Measurements from ENCODE around the gene TSR3. TPM values are rescaled to one million over a fixed set of nuclear protein-coding genes. Genes with fewer than 3 reads are reported as not detected.
A peak's percentile ranks its signal among the peaks of the same experiment; 100 is the strongest.

The TSR3 gene
- total and polyA plus RNA-seq, 2 of the 13 experiments (the other 11 are each of a cell fraction or from before 2014, with no cell fraction given), result 24.2 to 51.0 TPM

GRCh38 chr16:1308977-1309885 lies 42.4 kb downstream of the TSR3 start, which contains the start of gene UBE2I (continued):
- no peak for TF ChIP-seq NCOA5 (CRISPR knock-in tag; IDR thresholded peaks at IDR 0.05)
- TF ChIP-seq ZBED4 (CRISPR knock-in tag; IDR thresholded peaks at IDR 0.05; ENCODE audit: borderline replicate concordance), result no peak
- peak; percentile 59 for TF ChIP-seq ATF2 (CRISPR knock-in tag; IDR thresholded peaks at IDR 0.05)
- no peak for TF ChIP-seq HMG20A (CRISPR knock-in tag; IDR thresholded peaks at IDR 0.05; ENCODE audit: borderline replicate concordance)
- TF ChIP-seq CENPBD1 (CRISPR knock-in tag; IDR thresholded peaks at IDR 0.05; ENCODE audit: borderline replicate concordance, low read depth), result no peak
- TF ChIP-seq ZNF562 (CRISPR knock-in tag; IDR thresholded peaks at IDR 0.05; ENCODE audit: borderline replicate concordance), result no peak
- TF ChIP-seq ZNF44 (CRISPR knock-in tag; IDR thresholded peaks at IDR 0.05), result no peak
- TF ChIP-seq ZNF703 (CRISPR knock-in tag; IDR thresholded peaks at IDR 0.05; ENCODE audit: borderline replicate concordance), result peak; percentile 80; the same call in 1 of the 2 replicates
- TF ChIP-seq, protein P1, sequence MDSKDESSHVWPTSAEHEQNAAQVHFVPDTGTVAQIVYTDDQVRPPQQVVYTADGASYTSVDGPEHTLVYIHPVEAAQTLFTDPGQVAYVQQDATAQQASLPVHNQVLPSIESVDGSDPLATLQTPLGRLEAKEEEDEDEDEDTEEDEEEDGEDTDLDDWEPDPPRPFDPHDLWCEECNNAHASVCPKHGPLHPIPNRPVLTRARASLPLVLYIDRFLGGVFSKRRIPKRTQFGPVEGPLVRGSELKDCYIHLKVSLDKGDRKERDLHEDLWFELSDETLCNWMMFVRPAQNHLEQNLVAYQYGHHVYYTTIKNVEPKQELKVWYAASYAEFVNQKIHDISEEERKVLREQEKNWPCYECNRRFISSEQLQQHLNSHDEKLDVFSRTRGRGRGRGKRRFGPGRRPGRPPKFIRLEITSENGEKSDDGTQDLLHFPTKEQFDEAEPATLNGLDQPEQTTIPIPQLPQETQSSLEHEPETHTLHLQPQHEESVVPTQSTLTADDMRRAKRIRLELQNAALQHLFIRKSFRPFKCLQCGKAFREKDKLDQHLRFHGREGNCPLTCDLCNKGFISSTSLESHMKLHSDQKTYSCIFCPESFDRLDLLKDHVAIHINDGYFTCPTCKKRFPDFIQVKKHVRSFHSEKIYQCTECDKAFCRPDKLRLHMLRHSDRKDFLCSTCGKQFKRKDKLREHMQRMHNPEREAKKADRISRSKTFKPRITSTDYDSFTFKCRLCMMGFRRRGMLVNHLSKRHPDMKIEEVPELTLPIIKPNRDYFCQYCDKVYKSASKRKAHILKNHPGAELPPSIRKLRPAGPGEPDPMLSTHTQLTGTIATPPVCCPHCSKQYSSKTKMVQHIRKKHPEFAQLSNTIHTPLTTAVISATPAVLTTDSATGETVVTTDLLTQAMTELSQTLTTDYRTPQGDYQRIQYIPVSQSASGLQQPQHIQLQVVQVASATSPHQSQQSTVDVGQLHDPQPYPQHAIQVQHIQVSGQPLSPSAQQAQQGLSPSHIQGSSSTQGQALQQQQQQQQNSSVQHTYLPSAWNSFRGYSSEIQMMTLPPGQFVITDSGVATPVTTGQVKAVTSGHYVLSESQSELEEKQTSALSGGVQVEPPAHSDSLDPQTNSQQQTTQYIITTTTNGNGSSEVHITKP (CRISPR knock-in tag; IDR thresholded peaks at IDR 0.05; ENCODE audit: low read depth), result no peak
- TF ChIP-seq ARID2 (CRISPR knock-in tag; IDR thresholded peaks at IDR 0.05; ENCODE audit: borderline replicate concordance), result no peak
- no peak for TF ChIP-seq ZNF383 (CRISPR knock-in tag; IDR thresholded peaks at IDR 0.05; ENCODE audit: borderline replicate concordance)
- peak; percentile 76; the same call in 1 of the 2 replicates for TF ChIP-seq SNAI1 (CRISPR knock-in tag; IDR thresholded peaks at IDR 0.05; ENCODE audit: borderline replicate concordance)
- no peak; the same call in 1 of the 2 replicates for TF ChIP-seq POLR2AphosphoS5 (IDR thresholded peaks at IDR 0.05; ENCODE audit: low read depth, low read length)
- TF ChIP-seq EZH2 (conservative IDR thresholded peaks at IDR 0.05; ENCODE audit: low read depth, low read length), result peak; percentile 87; the same call in 1 of the 2 replicates
- peak; percentile 69; the same call in 1 of the 2 replicates for TF ChIP-seq RNF219 (CRISPR knock-in tag; IDR thresholded peaks at IDR 0.05)
- TF ChIP-seq ATF7-NPFF (CRISPR knock-in tag; IDR thresholded peaks at IDR 0.05; ENCODE audit: low read depth), result no peak
